SK-N-SH (cell line): ENCODE data around the gene TMEM150A. TPM values are rescaled to one million over a fixed set of nuclear protein-coding genes. Genes with fewer than 3 reads are reported as not detected.

Experiments
- CTCF ChIP-seq: fragments of 200-600 bp; sonication (generic); IDR thresholded peaks from 2 replicates; pipeline ENCODE4 v1.6.1; 2017; ENCODE audit warnings: antibody characterized with exemption, mild to moderate bottlenecking, moderate library complexity
- EP300 ChIP-seq, 2 experiments: IDR thresholded peaks; 2 replicates each; pipeline versions ENCODE4 v1.4.0 to v1.6.1; 2012; ENCODE audit warnings: borderline replicate concordance in 1 of 2, low read depth in 1 of 2, low read length in 1 of 2
- FOSL2 ChIP-seq: IDR thresholded peaks from 2 replicates; pipeline ENCODE4 v1.4.0; 2012; ENCODE audit warnings: low read depth, mild to moderate bottlenecking, moderate library complexity, borderline replicate concordance
- FOXM1 ChIP-seq: IDR thresholded peaks from 2 replicates; pipeline ENCODE4 v1.4.0; 2012; ENCODE audit warnings: low read depth, mild to moderate bottlenecking
- GABPA ChIP-seq: IDR thresholded peaks from 2 replicates; pipeline ENCODE4 v1.4.0; 2012; ENCODE audit warnings: low read depth, mild to moderate bottlenecking
- GATA2 ChIP-seq: sonication (generic); formaldehyde crosslinking; IDR thresholded peaks from 2 replicates; pipeline ENCODE4 v1.5.0; 2020; ENCODE audit warnings: mild to moderate bottlenecking, missing genetic modification reagents
- JUND ChIP-seq: IDR thresholded peaks from 2 replicates; pipeline ENCODE4 v1.4.0; 2012
- MEF2A ChIP-seq: IDR thresholded peaks from 2 replicates; pipeline ENCODE4 v1.4.0; 2012; ENCODE audit warnings: low read depth, borderline replicate concordance
- MXI1 ChIP-seq: IDR thresholded peaks from 2 replicates; pipeline ENCODE4 v1.6.1; 2012; ENCODE audit warnings: mild to moderate bottlenecking, low read depth, low read length, improper control_type of control experiment
- NFIC ChIP-seq: IDR thresholded peaks from 2 replicates; pipeline ENCODE4 v1.4.0; 2012; ENCODE audit warnings: borderline replicate concordance
- NRF1 ChIP-seq: IDR thresholded peaks from 2 replicates; pipeline ENCODE4 v1.6.1; 2012; ENCODE audit warnings: low read depth, mild to moderate bottlenecking, low read length
- POLR2AphosphoS5 ChIP-seq: IDR thresholded peaks from 2 replicates; pipeline ENCODE4 v1.6.1; 2012; ENCODE audit warnings: low read depth, low read length
- RCOR1 ChIP-seq: fragments of 150-350 bp; IDR thresholded peaks from 2 replicates; pipeline ENCODE4 v1.6.1; 2017; ENCODE audit warnings: antibody characterized with exemption, low read length
- RFX5 ChIP-seq: IDR thresholded peaks from 2 replicates; pipeline ENCODE4 v1.6.1; 2012; ENCODE audit warnings: mild to moderate bottlenecking, improper control_type of control experiment, low read length
- SIN3A ChIP-seq: IDR thresholded peaks from 2 replicates; pipeline ENCODE4 v1.6.1; 2012; ENCODE audit warnings: low read depth, mild to moderate bottlenecking, low read length, moderate library complexity, borderline replicate concordance
- SMC3 ChIP-seq: IDR thresholded peaks from 2 replicates; pipeline ENCODE4 v1.6.1; 2012; ENCODE audit warnings: low read depth, low read length, improper control_type of control experiment
- TCF12 ChIP-seq: IDR thresholded peaks from 2 replicates; pipeline ENCODE4 v1.4.0; 2012
- TEAD4 ChIP-seq: IDR thresholded peaks from 2 replicates; pipeline ENCODE4 v1.4.0; 2012; ENCODE audit warnings: mild to moderate bottlenecking, borderline replicate concordance; ENCODE audit not compliant: insufficient read depth
- YY1 ChIP-seq: IDR thresholded peaks from 2 replicates; pipeline ENCODE4 v1.4.0; 2012; ENCODE audit warnings: low read depth, mild to moderate bottlenecking
- polyA plus RNA-seq, 3 experiments: library from polyadenylated mRNA; depleted of rRNA; stranded (reverse); fragments of >200 nt; gene quantifications; 2 replicates each; pipeline ENCODE4 v1.2.3, GENCODE V29; 2012
- TF ChIP-seq, protein P1 (sequence below): IDR thresholded peaks from 2 replicates; pipeline ENCODE4 v1.6.1; 2012; ENCODE audit warnings: mild to moderate bottlenecking, low read depth, low read length, moderate library complexity
- TF ChIP-seq, protein P2 (sequence below): IDR thresholded peaks from 2 replicates; pipeline ENCODE4 v1.4.0; 2012; ENCODE audit warnings: low read depth, borderline replicate concordance
- TF ChIP-seq, protein P3 (sequence below): IDR thresholded peaks from 2 replicates; pipeline ENCODE4 v1.4.0; 2012; ENCODE audit warnings: low read depth
- TF ChIP-seq, protein P4 (sequence below): fragments of 150-350 bp; IDR thresholded peaks from 2 replicates; pipeline ENCODE4 v1.6.1; 2016; ENCODE audit warnings: mild to moderate bottlenecking, low read depth, low read length
- TF ChIP-seq, protein P5 (sequence below): IDR thresholded peaks from 2 replicates; pipeline ENCODE4 v1.4.0; 2012; ENCODE audit warnings: low read depth, borderline replicate concordance

The TMEM150A gene
- polyA plus RNA-seq, 1 of the 3 experiments (the other 2 are of a cell fraction), result 20.2 TPM

GRCh38 chr2:85611705-85612587 lies 9.4 kb upstream of the TMEM150A start, which contains the start of gene C2orf68 (continued):
- TF ChIP-seq, protein P1, sequence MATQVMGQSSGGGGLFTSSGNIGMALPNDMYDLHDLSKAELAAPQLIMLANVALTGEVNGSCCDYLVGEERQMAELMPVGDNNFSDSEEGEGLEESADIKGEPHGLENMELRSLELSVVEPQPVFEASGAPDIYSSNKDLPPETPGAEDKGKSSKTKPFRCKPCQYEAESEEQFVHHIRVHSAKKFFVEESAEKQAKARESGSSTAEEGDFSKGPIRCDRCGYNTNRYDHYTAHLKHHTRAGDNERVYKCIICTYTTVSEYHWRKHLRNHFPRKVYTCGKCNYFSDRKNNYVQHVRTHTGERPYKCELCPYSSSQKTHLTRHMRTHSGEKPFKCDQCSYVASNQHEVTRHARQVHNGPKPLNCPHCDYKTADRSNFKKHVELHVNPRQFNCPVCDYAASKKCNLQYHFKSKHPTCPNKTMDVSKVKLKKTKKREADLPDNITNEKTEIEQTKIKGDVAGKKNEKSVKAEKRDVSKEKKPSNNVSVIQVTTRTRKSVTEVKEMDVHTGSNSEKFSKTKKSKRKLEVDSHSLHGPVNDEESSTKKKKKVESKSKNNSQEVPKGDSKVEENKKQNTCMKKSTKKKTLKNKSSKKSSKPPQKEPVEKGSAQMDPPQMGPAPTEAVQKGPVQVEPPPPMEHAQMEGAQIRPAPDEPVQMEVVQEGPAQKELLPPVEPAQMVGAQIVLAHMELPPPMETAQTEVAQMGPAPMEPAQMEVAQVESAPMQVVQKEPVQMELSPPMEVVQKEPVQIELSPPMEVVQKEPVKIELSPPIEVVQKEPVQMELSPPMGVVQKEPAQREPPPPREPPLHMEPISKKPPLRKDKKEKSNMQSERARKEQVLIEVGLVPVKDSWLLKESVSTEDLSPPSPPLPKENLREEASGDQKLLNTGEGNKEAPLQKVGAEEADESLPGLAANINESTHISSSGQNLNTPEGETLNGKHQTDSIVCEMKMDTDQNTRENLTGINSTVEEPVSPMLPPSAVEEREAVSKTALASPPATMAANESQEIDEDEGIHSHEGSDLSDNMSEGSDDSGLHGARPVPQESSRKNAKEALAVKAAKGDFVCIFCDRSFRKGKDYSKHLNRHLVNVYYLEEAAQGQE, result peak; percentile 12; the same call in 1 of the 2 replicates
- TF ChIP-seq RCOR1 (no peak), RFX5 (no peak), CTCF (no peak), SIN3A (peak; percentile 52; the same call in 1 of the 2 replicates), YY1 (peak; percentile 40; the same call in 1 of the 2 replicates), MEF2A (no peak), FOXM1 (no peak), TEAD4 (no peak), GATA2 (no peak), NFIC (no peak), GABPA (peak; percentile 90), MXI1 (peak; percentile 59; the same call in 1 of the 2 replicates), JUND (no peak), TCF12 (peak; percentile 20; the same call in 1 of the 2 replicates), POLR2AphosphoS5 (peak; percentile 97), FOSL2 (no peak), EP300 (IDR thresholded peaks at IDR 0.05; ENCODE audit: borderline replicate concordance in 1 of 2, low read depth in 1 of 2, low read length in 1 of 2) (peak in 1 of 2 experiments; percentile 18; a peak in 1 of 4 replicates), NRF1 (no peak), SMC3 (no peak)
- TF ChIP-seq, protein P2, sequence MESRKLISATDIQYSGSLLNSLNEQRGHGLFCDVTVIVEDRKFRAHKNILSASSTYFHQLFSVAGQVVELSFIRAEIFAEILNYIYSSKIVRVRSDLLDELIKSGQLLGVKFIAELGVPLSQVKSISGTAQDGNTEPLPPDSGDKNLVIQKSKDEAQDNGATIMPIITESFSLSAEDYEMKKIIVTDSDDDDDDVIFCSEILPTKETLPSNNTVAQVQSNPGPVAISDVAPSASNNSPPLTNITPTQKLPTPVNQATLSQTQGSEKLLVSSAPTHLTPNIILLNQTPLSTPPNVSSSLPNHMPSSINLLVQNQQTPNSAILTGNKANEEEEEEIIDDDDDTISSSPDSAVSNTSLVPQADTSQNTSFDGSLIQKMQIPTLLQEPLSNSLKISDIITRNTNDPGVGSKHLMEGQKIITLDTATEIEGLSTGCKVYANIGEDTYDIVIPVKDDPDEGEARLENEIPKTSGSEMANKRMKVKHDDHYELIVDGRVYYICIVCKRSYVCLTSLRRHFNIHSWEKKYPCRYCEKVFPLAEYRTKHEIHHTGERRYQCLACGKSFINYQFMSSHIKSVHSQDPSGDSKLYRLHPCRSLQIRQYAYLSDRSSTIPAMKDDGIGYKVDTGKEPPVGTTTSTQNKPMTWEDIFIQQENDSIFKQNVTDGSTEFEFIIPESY, result peak; percentile 48; the same call in 1 of the 2 replicates
- TF ChIP-seq, protein P3, sequence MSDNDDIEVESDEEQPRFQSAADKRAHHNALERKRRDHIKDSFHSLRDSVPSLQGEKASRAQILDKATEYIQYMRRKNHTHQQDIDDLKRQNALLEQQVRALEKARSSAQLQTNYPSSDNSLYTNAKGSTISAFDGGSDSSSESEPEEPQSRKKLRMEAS, result peak; percentile 93
- TF ChIP-seq, protein P4, sequence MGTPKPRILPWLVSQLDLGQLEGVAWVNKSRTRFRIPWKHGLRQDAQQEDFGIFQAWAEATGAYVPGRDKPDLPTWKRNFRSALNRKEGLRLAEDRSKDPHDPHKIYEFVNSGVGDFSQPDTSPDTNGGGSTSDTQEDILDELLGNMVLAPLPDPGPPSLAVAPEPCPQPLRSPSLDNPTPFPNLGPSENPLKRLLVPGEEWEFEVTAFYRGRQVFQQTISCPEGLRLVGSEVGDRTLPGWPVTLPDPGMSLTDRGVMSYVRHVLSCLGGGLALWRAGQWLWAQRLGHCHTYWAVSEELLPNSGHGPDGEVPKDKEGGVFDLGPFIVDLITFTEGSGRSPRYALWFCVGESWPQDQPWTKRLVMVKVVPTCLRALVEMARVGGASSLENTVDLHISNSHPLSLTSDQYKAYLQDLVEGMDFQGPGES, result no peak
- TF ChIP-seq, protein P5, sequence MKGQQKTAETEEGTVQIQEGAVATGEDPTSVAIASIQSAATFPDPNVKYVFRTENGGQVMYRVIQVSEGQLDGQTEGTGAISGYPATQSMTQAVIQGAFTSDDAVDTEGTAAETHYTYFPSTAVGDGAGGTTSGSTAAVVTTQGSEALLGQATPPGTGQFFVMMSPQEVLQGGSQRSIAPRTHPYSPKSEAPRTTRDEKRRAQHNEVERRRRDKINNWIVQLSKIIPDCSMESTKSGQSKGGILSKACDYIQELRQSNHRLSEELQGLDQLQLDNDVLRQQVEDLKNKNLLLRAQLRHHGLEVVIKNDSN, result peak; percentile 0; the same call in 1 of the 2 replicates
